Lower lobe of right lung (tissue), 2 donors: ENCODE data around the gene CXorf49. TPM values are rescaled to one million over a fixed set of nuclear protein-coding genes. Genes with fewer than 3 reads are reported as not detected.
"Not testable (repeated sequence)": the region's sequence is repeated elsewhere in the genome, so short reads cannot be mapped to it uniquely, and the experiment has no call there.

Source experiments
- ATAC-seq, 2 donors: fragments of 200-7000 bp; cut with Tn5 transposase; one replicate each; pipeline ENCODE4 v1.9.1; 2020 to 2022; ENCODE audit warnings: mild to moderate bottlenecking in 2 of 2, moderate library complexity in 2 of 2
- DNase-seq: peaks from one replicate; pipeline ENCODE4 v3.0.0-alpha.2; 2020
- H3K27ac ChIP-seq: fragments of 200-600 bp; one replicate; pipeline ENCODE4 v1.8.0; 2022
- H3K27me3 ChIP-seq: fragments of 200-600 bp; one replicate; pipeline ENCODE4 v1.8.0; 2022; ENCODE audit warnings: low read depth
- H3K36me3 ChIP-seq: fragments of 200-600 bp; one replicate; pipeline ENCODE4 v1.8.0; 2022; ENCODE audit warnings: mild to moderate bottlenecking
- H3K4me1 ChIP-seq: fragments of 200-600 bp; one replicate; pipeline ENCODE4 v1.8.0; 2022
- H3K4me3 ChIP-seq: fragments of 200-600 bp; one replicate; pipeline ENCODE4 v1.8.0; 2022; ENCODE audit warnings: mild to moderate bottlenecking
- H3K9me3 ChIP-seq: fragments of 200-600 bp; one replicate; pipeline ENCODE4 v1.8.0; 2022
- intact Hi-C: fragments of 100-400 bp; cut with DNase I; formaldehyde crosslinking; loops from one replicate; pipeline ENCODE4 v1.11.0; 2022
- total RNA-seq: library from RNA; stranded (reverse); fragmentation: NEBNext Ultra II Directional; extraction: Animal tissue kit (Norgen Biotek cat#: 25700); gene quantifications from one replicate; pipeline ENCODE4 v1.2.1, GENCODE V29; 2021
- TF ChIP-seq, protein P1 (sequence below): fragments of 200-600 bp; IDR thresholded peaks from one replicate; pipeline ENCODE4 v1.8.0; 2022; ENCODE audit warnings: antibody characterized with exemption, mild to moderate bottlenecking
- donor health status: DM: no; HTN: yes; CAD: no; lungs with severe emphysema.

The CXorf49 gene
- total RNA-seq, 1 donor from 2014 or later = not detected

DNA sequence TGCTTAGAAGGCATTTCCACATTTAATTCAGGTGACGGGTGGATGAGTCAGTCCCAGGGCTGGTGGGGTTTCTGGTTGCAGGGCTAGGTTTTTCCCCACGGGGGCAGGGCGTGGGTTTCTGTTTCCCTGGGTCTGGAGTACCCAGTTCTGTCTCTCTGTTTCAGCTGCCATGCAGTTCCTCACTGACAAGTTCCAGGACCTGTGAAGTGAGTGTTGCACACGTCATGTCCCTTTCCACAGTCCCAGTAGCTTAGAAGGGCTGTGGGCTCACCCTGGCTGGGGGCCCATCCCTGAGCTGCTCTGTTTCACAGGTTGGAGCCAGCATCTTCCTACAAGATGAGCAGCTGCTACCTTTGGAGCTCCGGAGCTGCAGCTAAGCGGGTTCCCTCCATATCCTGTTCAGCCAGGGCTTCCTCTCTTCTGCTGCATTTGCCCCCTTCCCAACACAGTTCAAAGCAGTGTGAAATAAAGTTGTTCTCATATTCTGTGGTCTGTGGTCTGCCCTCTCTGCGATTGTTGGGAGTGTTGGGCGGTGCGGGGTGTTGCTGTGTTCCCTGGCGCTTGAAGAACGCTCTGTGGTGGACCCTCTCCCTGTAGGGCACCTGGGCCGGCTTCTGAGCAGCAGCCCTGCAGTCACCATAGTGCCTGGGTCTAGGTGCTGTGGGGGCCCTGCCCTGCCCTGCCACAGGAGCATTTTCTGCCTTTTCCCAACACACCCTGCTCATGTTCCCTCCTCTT, 46.9 kb downstream of the CXorf49 start:
- ATAC-seq = no peak
- TF ChIP-seq, protein P1, sequence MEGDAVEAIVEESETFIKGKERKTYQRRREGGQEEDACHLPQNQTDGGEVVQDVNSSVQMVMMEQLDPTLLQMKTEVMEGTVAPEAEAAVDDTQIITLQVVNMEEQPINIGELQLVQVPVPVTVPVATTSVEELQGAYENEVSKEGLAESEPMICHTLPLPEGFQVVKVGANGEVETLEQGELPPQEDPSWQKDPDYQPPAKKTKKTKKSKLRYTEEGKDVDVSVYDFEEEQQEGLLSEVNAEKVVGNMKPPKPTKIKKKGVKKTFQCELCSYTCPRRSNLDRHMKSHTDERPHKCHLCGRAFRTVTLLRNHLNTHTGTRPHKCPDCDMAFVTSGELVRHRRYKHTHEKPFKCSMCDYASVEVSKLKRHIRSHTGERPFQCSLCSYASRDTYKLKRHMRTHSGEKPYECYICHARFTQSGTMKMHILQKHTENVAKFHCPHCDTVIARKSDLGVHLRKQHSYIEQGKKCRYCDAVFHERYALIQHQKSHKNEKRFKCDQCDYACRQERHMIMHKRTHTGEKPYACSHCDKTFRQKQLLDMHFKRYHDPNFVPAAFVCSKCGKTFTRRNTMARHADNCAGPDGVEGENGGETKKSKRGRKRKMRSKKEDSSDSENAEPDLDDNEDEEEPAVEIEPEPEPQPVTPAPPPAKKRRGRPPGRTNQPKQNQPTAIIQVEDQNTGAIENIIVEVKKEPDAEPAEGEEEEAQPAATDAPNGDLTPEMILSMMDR = no peak
- DNase-seq = no peak
- Histone ChIP-seq H3K27ac (no peak overlapping the region), H3K4me1 (no peaks in the 10 kb centered on the region), H3K9me3 (no peaks in the 10 kb centered on the region), H3K4me3 (no peak overlapping the region), H3K36me3 (no peaks in the 10 kb centered on the region), H3K27me3 (no peaks in the 10 kb centered on the region)
- intact Hi-C loops = no loop called here

DNA sequence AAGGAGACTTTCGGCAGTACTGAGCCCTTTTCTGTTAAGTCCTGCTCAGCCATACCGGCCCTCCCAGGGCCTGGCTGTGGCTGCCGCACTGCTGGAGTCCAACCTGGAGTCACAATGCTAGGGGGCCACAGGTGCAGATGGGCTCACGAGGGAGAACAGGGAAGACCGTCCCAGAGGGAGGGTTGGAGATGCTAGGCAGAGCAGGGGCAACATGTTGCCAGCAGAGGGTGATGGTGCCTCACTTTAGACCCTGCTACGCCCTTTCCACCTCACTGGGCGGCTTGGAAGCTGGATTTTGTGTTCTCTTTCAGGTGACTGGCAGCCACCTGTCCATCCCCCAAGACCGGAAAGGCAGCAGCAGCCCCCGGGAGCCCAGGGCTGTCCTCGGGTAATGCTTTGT, 48.1 kb downstream of the CXorf49 start:
- H3K9me3 ChIP-seq, intact Hi-C loops, H3K4me1 ChIP-seq, DNase-seq, H3K4me3 ChIP-seq, H3K36me3 ChIP-seq, H3K27ac ChIP-seq, H3K27me3 ChIP-seq: not testable (repeated sequence)
- TF ChIP-seq, protein P1 = peak; percentile 47
- ATAC-seq = peak; percentile 69 to 85

DNA sequence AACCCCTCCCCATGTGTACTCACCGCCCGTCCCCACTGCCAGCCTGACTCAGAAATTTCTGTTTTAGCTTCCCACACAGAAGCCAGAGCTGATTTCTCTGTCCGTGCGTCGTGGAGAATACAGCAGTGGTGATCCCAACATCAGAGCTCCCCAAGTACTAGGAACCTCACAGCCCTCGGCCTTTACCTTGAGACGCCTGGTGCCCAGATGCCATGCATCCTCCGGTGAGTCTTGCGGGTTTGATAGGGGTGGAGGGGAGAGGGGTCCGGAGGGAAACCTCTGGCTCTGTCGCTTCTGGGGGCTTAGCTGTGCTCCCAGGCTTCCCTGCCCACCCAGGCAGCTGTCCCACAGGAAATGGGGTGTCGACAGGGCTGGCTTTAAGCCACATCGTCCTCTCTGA, 48.6 kb downstream of the CXorf49 start:
- DNase-seq (no peak), ATAC-seq (no peak)
- H3K36me3 ChIP-seq = no peaks in the 10 kb centered on the region
- no peaks in the 10 kb centered on the region for H3K4me1 ChIP-seq
- intact Hi-C loops = no loop called here
- H3K27ac ChIP-seq = no peak overlapping the region
- TF ChIP-seq, protein P1 = no peak
- no peak overlapping the region for H3K4me3 ChIP-seq
- H3K9me3 ChIP-seq = no peaks in the 10 kb centered on the region
- H3K27me3 ChIP-seq = no peaks in the 10 kb centered on the region

DNA sequence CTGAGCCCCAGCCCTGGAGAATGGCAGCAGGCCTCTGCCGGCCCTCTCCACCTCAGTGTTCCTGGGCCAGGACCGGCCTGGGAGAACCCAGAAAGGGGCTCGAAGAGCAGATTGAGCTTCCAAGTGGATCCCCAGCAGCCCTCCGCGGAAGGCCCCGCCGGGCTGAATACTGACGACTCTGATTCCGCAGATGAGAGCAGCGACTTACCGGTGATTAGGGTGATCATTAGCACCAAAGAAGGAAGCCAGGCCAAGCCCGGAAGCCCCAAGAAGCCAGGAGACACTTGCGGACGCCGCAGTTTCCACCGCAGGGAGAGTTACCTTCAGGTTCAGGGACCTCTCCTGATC, 49.9 kb downstream of the CXorf49 start:
- TF ChIP-seq, protein P1 = no peak
- DNase-seq = no peak
- Histone ChIP-seq H3K36me3 (no peaks in the 10 kb centered on the region), H3K9me3 (no peaks in the 10 kb centered on the region), H3K27me3 (no peaks in the 10 kb centered on the region), H3K4me3 (no peak overlapping the region), H3K4me1 (no peaks in the 10 kb centered on the region), H3K27ac (no peak overlapping the region)
- intact Hi-C loops = no loop called here
- no peak for ATAC-seq

DNA sequence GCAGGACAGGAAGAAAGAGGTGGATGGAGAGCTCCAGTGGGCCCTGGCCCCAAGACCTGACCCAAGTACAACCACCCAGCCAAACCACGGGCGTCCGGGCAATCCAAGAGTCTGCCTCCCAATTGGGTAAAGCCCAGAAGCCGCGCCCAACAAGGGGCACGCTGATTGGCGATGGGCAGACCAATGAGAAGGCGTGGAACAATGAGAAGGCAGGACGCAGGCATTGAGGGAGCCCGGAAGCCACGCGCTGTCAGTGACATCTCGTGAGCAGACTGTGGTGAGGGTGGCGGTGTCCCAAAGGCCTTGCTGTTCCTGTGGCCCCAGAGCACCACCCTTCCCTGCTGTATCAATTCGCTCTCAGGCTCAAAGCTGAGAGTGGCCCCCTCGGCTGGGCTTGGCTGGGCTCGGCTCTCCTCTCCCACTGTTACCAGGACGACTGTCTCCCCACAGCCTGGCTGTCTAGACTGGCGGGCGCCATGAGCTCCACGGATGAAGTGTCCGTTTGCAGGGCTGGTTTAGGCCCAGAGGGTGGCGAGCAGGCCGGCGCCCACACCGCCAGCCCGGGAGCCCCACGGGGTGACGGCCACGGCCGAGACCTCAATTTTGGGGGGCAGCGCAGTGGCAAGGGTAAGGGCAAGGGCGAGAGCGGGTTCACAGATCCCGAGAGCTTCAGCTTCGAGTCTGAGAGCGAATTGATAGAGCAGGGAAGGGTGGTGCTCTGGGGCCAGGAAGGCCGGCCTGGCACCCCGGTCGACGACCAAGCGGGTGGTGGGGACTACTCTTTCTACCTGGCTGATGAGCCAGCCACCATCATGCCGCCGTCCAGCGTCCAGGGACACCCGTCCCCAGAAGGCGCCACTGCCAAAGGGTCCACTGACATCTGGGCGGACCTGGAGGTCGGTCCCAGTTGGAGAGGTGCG, 50.5 kb downstream of the CXorf49 start, which contains the start of gene LOC101059915:
Gene LOC101059915, plus strand, starts transcription at position 219 of the 920 bp plus-strand sequence.
- intact Hi-C loops = no loop called here
- no peak for ATAC-seq
- Histone ChIP-seq H3K4me1 (no peaks in the 10 kb centered on the region), H3K27ac (no peak within 1 kb of the TSS), H3K36me3 (no peaks in the 10 kb centered on the region), H3K9me3 (no peaks in the 10 kb centered on the region), H3K27me3 (no peaks in the 10 kb centered on the region), H3K4me3 (no peak within 1 kb of the TSS)
- TF ChIP-seq, protein P1 = no peak
- no peak for DNase-seq
